AG10803 (cell line): Measurements from ENCODE around the gene SEPTIN10.

Experiments used
- DNase-seq: peaks from one replicate; pipeline ENCODE4 v3.0.0; 2010; ENCODE audit warnings: low read depth
- H3K4me3 ChIP-seq: 2 replicates; pipeline ENCODE4 v1.5.1; 2011; ENCODE audit warnings: mild to moderate bottlenecking, low read length, control low read depth
- TF ChIP-seq, protein P1 (sequence below): conservative IDR thresholded peaks from 2 replicates; pipeline ENCODE4 v1.5.1; 2011; ENCODE audit warnings: mild to moderate bottlenecking, low read length, control low read depth, inconsistent platforms

Gene SEPTIN10

DNA sequence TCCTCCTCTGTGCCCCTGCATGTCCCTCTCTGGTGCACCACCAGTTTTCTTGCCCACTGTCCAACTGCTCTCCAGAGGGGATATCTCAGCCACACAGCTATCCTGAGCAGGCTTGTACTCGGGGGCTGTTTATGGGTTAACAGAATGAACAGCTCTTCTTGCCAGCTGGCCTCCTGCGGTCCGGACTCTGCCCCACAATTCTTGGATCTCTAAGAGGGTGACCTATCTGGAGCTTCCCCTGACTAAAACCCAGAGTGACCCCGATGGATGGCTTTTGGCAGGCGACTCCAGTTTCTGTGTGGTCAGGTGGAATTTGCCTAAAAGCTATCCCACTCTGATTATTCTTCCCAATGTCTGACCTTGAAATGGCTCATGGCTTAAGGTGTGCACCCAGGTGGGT is 9.5 kb upstream of the SEPTIN10 start:
- H3K4me3 ChIP-seq: no peak overlapping the region
- TF ChIP-seq, protein P1, sequence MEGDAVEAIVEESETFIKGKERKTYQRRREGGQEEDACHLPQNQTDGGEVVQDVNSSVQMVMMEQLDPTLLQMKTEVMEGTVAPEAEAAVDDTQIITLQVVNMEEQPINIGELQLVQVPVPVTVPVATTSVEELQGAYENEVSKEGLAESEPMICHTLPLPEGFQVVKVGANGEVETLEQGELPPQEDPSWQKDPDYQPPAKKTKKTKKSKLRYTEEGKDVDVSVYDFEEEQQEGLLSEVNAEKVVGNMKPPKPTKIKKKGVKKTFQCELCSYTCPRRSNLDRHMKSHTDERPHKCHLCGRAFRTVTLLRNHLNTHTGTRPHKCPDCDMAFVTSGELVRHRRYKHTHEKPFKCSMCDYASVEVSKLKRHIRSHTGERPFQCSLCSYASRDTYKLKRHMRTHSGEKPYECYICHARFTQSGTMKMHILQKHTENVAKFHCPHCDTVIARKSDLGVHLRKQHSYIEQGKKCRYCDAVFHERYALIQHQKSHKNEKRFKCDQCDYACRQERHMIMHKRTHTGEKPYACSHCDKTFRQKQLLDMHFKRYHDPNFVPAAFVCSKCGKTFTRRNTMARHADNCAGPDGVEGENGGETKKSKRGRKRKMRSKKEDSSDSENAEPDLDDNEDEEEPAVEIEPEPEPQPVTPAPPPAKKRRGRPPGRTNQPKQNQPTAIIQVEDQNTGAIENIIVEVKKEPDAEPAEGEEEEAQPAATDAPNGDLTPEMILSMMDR: no peak
- DNase-seq: no peak

DNA sequence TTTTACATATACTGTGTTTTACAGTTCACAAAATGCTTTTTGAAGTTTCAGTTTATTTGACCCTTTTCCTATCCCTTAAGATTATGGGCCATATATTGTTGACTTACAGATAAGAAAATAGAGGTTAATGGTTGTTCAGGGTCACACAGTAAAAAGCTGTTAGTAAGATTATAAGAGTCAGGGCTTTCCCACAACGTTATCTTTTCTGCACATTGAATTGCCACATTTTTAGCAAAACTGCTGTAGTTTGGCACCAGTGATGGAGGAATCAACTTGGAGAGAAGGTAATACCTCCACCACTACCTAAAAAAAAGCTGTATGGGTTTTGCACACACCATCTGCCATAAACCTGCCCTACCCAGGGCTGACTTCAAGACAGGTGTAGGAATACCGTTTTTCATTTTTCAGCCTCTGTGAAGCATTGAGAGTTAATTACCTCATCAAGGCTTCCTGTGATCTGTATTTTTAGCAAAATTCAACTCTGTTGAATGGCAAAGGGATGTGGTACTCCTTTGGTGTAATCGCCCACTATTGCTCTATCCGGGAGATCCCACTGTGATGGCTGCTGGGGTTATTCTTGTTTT is 5.4 kb upstream of the SEPTIN10 start:
- no peak overlapping the region for H3K4me3 ChIP-seq
- TF ChIP-seq, protein P1: no peak
- no peak for DNase-seq

DNA sequence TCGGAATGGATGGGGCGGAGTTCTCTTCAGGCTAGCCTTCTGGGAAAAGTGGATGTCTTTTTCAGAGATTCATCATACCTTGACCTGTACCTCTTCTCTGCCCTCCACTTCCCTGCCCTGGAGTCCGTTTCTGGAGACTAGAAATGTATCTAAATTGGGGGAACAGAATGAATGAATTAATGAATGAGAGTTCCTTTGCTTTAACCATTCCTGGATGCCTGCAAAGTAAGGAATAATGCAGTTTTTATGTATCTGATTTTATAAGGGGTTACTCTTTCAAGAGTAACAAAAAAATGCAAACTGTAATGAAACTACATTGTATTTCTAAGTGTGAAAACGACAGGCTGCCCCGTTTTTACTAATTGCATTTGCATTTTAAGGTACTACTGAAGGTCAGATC is 2.4 kb upstream of the SEPTIN10 start:
- no peak for DNase-seq

DNA sequence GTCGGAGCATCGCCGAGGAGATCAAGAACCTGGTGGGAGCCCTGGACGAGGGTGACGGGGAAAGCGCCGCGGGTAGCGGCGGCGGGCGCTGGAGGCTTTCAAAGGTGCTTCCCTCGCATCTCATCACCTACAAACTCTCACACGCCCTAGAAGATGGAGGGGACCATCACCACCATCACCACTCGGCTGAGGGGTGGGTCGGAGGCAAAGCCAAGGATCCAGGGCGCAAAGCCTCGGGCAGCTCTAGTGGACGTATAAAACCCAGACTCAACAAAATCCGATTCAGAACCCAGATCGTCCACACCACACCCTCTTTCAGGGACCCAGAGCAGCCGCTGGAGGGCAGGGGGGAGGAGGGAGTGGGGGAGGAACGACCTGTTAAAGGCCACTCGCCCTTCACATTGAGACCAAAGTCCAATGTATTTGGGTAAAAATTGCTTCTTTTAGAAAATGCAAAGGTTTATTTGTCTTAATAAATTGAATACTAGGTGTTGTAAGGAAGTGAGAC is 1.9 kb upstream of the SEPTIN10 start:
- H3K4me3 ChIP-seq: peak overlapping the region; percentile 65
- no peak for DNase-seq
- TF ChIP-seq, protein P1: no peak

More for the DNA sequence above, 2.4 kb upstream of the SEPTIN10 start:
- H3K4me3 ChIP-seq: peak overlapping the region; percentile 65
- TF ChIP-seq, protein P1: no peak

DNA sequence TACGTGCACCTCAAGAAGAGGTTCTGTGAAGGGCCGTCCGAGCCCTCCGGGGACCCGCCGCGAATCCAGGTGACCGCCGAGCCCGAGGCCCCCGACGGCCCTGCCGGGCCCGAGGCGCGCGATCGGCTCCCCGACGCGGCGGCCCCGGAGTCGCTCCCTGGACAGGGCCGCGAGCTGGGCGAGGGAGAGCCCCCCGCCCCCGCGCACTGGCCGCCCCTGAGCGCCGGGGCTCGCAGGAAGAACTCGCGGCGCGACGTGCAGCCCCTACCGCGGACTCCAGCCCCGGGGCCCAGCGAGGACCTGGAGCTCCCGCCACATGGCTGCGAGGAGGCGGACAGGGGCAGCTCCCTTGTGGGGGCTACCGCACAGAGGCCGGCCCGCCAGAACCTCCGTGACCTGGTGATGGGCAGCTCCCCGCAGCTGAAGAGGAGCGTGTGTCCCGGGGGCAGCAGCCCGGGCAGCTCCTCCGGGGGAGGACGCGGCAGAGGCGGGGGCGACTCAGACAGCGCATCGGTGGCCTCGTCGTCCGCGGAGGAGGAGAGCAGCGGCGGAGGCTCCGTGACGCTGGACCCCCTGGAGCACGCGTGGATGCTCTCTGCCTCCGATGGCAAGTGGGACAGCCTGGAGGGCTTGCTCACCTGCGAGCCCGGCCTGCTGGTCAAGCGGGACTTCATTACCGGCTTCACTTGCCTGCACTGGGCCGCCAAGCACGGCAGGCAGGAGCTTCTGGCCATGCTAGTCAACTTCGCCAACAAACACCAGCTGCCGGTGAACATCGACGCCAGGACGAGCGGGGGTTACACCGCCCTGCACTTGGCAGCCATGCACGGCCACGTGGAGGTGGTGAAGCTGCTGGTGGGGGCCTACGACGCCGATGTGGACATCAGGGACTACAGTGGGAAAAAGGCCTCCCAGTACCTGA is 1.2 kb upstream of the SEPTIN10 start:
- DNase-seq: no peak
- peak overlapping the region; percentile 65 for H3K4me3 ChIP-seq
- TF ChIP-seq, protein P1: no peak

DNA sequence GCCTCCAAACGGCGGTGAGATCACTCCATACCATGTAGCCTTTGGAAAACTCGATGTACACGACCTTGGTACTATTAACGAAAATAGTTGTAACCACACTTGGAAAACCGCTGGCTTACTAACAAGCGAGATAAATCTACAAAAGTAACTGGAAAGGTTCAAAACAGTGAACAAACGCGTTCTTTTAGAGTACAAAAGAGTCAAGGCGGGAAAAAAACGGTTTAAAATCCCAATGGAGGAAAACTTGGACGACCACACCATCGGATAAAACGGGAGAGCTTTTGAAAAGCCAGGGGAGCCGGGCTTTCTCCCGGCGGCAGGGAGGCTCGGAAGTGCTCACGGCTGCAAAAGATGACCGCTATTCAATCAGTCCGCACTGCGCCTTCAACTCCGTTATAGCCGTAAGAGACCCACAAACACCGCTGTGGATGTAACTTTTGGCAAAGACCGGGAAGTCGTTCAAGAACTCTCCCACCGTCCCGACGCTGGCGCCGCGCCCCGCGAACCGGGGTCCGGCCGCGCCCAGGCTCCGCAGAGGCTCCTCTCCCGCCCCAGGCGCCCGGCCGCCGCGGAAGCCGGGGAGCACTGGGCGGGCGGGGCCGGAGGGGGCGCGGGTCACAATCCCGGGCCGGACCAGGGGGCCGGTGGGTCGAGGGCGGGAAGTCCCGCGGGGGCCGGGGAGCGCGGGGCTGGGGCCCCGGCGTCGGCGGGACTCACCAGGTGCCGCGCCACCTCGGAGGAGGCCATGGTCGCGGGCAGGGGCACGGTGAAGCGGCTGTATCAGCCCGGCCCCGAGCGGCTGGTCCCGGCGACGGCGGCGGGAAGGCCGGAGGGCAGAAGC is 465 bp downstream of the SEPTIN10 start:
- TF ChIP-seq, protein P1: no peak
- peak; percentile 71 for DNase-seq
- peak overlapping the region; percentile 84 for H3K4me3 ChIP-seq
